IMR-90 (cell line): ENCODE data around the gene BPNT1. TPM values are rescaled to one million over a fixed set of nuclear protein-coding genes. Genes with fewer than 3 reads are reported as not detected.

Experiments used
- ATAC-seq: fragments of 200-7000 bp; cut with Tn5 transposase; 2 replicates; pipeline ENCODE4 v1.9.1; 2020; ENCODE audit warnings: low read depth, mild to moderate bottlenecking, moderate library complexity
- BruUV-seq: library from RNA; stranded (reverse); fragments of 400-500 nt; replicated peaks from 2 replicates; lab custom pipeline; 2021; lab: Mats Ljungman, UMichigan
- CTCF ChIA-PET: fragments of 300-600 bp; formaldehyde crosslinking; extraction: SDS; loops from one replicate; lab custom pipeline; 2021; ENCODE audit warnings: antibody characterized with exemption; lab: Yijun Ruan, JAX
- POLR2A ChIA-PET: fragments of 300-600 bp; sonication (Branson Sonifier 250); formaldehyde crosslinking; loops from one replicate; lab custom pipeline; 2022; ENCODE audit warnings: antibody characterized with exemption; ENCODE audit not compliant: unreplicated experiment; lab: Charles Lee
- DNase-seq: peaks from one replicate; pipeline ENCODE4 v3.0.0; 2013
- H2AFZ ChIP-seq: replicated peaks from 2 replicates; pipeline ENCODE3; 2013; ENCODE audit warnings: low read length, mild to moderate bottlenecking; ENCODE audit not compliant: poor library complexity
- H2AK5ac ChIP-seq: 2 replicates; pipeline ENCODE4 v1.6.1; 2013; ENCODE audit warnings: low read depth, low read length, inconsistent platforms
- H2AK9ac ChIP-seq: replicated peaks from 2 replicates; pipeline ENCODE3; 2013; ENCODE audit warnings: mild to moderate bottlenecking, low read depth, low read length, moderate library complexity; ENCODE audit not compliant: poor library complexity
- H2BK120ac ChIP-seq: 2 replicates; pipeline ENCODE4 v1.6.1; 2013; ENCODE audit warnings: low read depth, low read length, inconsistent platforms
- H2BK15ac ChIP-seq: 3 replicates; pipeline ENCODE4 v1.6.1; 2013; ENCODE audit warnings: low read depth, low read length, inconsistent platforms
- H2BK20ac ChIP-seq: 2 replicates; pipeline ENCODE4 v1.6.1; 2013; ENCODE audit warnings: low read depth, mild to moderate bottlenecking, inconsistent platforms, low read length, moderate library complexity
- H2BK5ac ChIP-seq: 2 replicates; pipeline ENCODE4 v1.6.1; 2013; ENCODE audit warnings: mild to moderate bottlenecking, low read depth, low read length, inconsistent platforms; ENCODE audit not compliant: poor library complexity, severe bottlenecking
- H3K14ac ChIP-seq: replicated peaks from 2 replicates; pipeline ENCODE4 v1.6.1; 2013; ENCODE audit warnings: low read depth, low read length, inconsistent platforms
- H3K18ac ChIP-seq: 2 replicates; pipeline ENCODE4 v1.6.1; 2013; ENCODE audit warnings: low read depth, low read length, control low read depth
- H3K23ac ChIP-seq: 2 replicates; pipeline ENCODE4 v1.6.1; 2013; ENCODE audit warnings: low read depth, low read length, inconsistent platforms
- H3K27ac ChIP-seq: 2 replicates; pipeline ENCODE4 v1.5.1; 2013; ENCODE audit warnings: mild to moderate bottlenecking, control low read depth, low read length; ENCODE audit not compliant: insufficient read depth
- H3K27me3 ChIP-seq: 2 replicates; pipeline ENCODE4 v1.6.1; 2013; ENCODE audit warnings: low read length; ENCODE audit not compliant: control insufficient read depth, insufficient read depth
- H3K36me3 ChIP-seq: 2 replicates; pipeline ENCODE4 v1.6.1; 2013; ENCODE audit warnings: low read length, mixed read lengths; ENCODE audit not compliant: control insufficient read depth, insufficient read depth
- H3K4ac ChIP-seq: 2 replicates; pipeline ENCODE4 v1.6.1; 2013; ENCODE audit warnings: low read depth, low read length, inconsistent platforms
- H3K4me1 ChIP-seq: 2 replicates; pipeline ENCODE4 v1.6.1; 2013; ENCODE audit warnings: low read length, mixed read lengths; ENCODE audit not compliant: control insufficient read depth, insufficient read depth
- H3K4me2 ChIP-seq: 2 replicates; pipeline ENCODE4 v1.6.1; 2013; ENCODE audit warnings: low read depth, mild to moderate bottlenecking, control low read depth, low read length, moderate library complexity
- H3K4me3 ChIP-seq: 2 replicates; pipeline ENCODE4 v1.5.1; 2013; ENCODE audit warnings: low read depth, mild to moderate bottlenecking, control low read depth, low read length, moderate library complexity; ENCODE audit not compliant: insufficient read depth
- H3K56ac ChIP-seq: 2 replicates; pipeline ENCODE4 v1.6.1; 2013; ENCODE audit warnings: low read length, inconsistent platforms; ENCODE audit not compliant: insufficient read depth; ENCODE audit errors: extremely low read depth
- H3K79me1 ChIP-seq, 2 experiments: 2 replicates each; pipeline ENCODE4 v1.6.1; 2013; ENCODE audit warnings: low read length in 2 of 2, inconsistent platforms in 1 of 2, low read depth in 1 of 2
- H3K9ac ChIP-seq: 2 replicates; pipeline ENCODE4 v1.6.1; 2013; ENCODE audit warnings: low read depth, low read length, control low read depth
- H3K9me1 ChIP-seq: 2 replicates; pipeline ENCODE4 v1.6.1; 2013; ENCODE audit warnings: low read length, inconsistent platforms; ENCODE audit not compliant: insufficient read depth
- H3K9me3 ChIP-seq: 2 replicates; pipeline ENCODE4 v1.6.1; 2013; ENCODE audit warnings: low read length; ENCODE audit not compliant: control insufficient read depth, insufficient read depth
- H4K20me1 ChIP-seq: 2 replicates; pipeline ENCODE4 v1.6.1; 2013; ENCODE audit warnings: low read length, inconsistent platforms; ENCODE audit not compliant: insufficient read depth
- H4K5ac ChIP-seq: 2 replicates; pipeline ENCODE4 v1.6.1; 2013; ENCODE audit warnings: mild to moderate bottlenecking, low read depth, low read length, control low read depth
- H4K8ac ChIP-seq, 2 experiments: 2 replicates each; pipeline ENCODE4 v1.6.1; 2013; ENCODE audit warnings: low read depth in 2 of 2, low read length in 2 of 2, control low read depth in 1 of 2, inconsistent platforms in 1 of 2
- H4K91ac ChIP-seq: 2 replicates; pipeline ENCODE4 v1.6.1; 2013; ENCODE audit warnings: low read depth, low read length, inconsistent platforms; ENCODE audit not compliant: insufficient read depth
- FOS ChIP-seq: fragments of 150-350 bp; IDR thresholded peaks from 2 replicates; pipeline ENCODE4 v1.6.1; 2016; ENCODE audit warnings: low read depth, low read length
- MAFK ChIP-seq: IDR thresholded peaks from 2 replicates; pipeline ENCODE4 v1.6.1; 2012; ENCODE audit warnings: low read depth, low read length, improper control_type of control experiment
- MAZ ChIP-seq: IDR thresholded peaks from 2 replicates; pipeline ENCODE4 v1.6.1; 2012; ENCODE audit warnings: low read depth, mild to moderate bottlenecking, low read length, improper control_type of control experiment, moderate library complexity, borderline replicate concordance
- MXI1 ChIP-seq: IDR thresholded peaks from 2 replicates; pipeline ENCODE4 v1.6.1; 2012; ENCODE audit warnings: low read depth, mild to moderate bottlenecking, low read length, moderate library complexity, borderline replicate concordance
- POLR2A ChIP-seq: IDR thresholded peaks from 2 replicates; pipeline ENCODE4 v1.6.1; 2012; ENCODE audit warnings: mild to moderate bottlenecking, low read depth, low read length
- RAD21 ChIP-seq: IDR thresholded peaks from 2 replicates; pipeline ENCODE4 v1.6.1; 2012; ENCODE audit warnings: low read length, improper control_type of control experiment
- SMC3 ChIP-seq: fragments of 150-350 bp; IDR thresholded peaks from 2 replicates; pipeline ENCODE4 v1.6.1; 2016; ENCODE audit warnings: low read depth, mild to moderate bottlenecking, antibody characterized with exemption, low read length, moderate library complexity
- WGBS, 2 experiments: methylation state at CpG; one replicate each; pipeline versions ENCODE4 v1.1.5 to v1.1.7; 2013; ENCODE audit warnings: missing lambda C conversion rate in 2 of 2; ENCODE audit not compliant: insufficient read length in 1 of 2; ENCODE audit errors: extremely low coverage in 2 of 2; 5-methylcytosine and 5-hydroxymethylcytosine counted together
- dilution Hi-C: fragments of 300-500 bp; cut with HindIII; formaldehyde crosslinking; loops from one replicate; pipeline ENCODE4 v1.14.3; 2018; ENCODE audit warnings: low sequenced_read_pairs; ENCODE audit not compliant: unreplicated experiment
- in situ Hi-C: fragments of 300-500 bp; cut with MboI; formaldehyde crosslinking; loops from 3 replicates; pipeline ENCODE4 v1.14.3; 2019; ENCODE audit warnings: low sequenced_read_pairs, inconsistent platforms, mixed read lengths
- intact Hi-C: fragments of 100-400 bp; cut with micrococcal nuclease; formaldehyde crosslinking; loops from 2 replicates; pipeline ENCODE4 v1.10.0; 2022
- polyA plus RNA-seq, 3 experiments: library from polyadenylated mRNA; depleted of rRNA; stranded (reverse); fragments of >200 nt; gene quantifications; 2 replicates each; pipeline ENCODE4 v1.2.3, GENCODE V29; 2012; ENCODE audit warnings: low replicate concordance in 1 of 3
- total RNA-seq: library from RNA; depleted of rRNA; stranded (reverse); fragments of >200 nt; gene quantifications from 2 replicates; pipeline ENCODE4 v1.2.3, GENCODE V29; 2012
- TF ChIP-seq, protein P1 (sequence below): fragments of 150-350 bp; IDR thresholded peaks from 2 replicates; pipeline ENCODE4 v1.6.1; 2016; ENCODE audit warnings: low read depth, mild to moderate bottlenecking, low read length, moderate library complexity, borderline replicate concordance

Gene BPNT1
- total and polyA plus RNA-seq, 2 of the 4 experiments (the other 2 are of a cell fraction): 31.7 to 38.2 TPM

DNA sequence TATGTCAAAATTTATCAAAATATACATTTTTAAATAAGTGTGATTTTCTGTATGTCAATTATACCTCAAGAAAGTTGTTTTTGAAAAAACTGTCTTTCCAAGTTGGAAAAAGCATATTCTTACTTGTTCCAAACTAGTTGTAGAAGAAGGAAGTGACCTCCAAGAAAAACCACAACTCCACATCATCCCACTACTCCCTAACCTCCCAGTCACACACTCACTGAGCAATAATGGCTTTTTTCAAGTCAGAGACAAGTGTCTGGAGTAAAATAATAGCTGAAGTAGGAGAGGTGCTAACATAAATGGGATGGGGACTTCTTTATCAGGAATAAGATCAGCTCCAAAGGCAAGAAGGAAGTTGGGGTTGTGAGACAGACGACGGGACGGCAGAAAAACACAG is 56.7 kb downstream of the BPNT1 start:
- H4K91ac ChIP-seq: no peak overlapping the region
- H3K36me3 ChIP-seq: peaks cover 21% of the 10 kb centered on the region
- H2BK20ac ChIP-seq: no peak overlapping the region
- peaks cover 6 to 32% of the 10 kb centered on the region in 2 experiments; a peak in 3 of 4 replicates for H3K79me1 ChIP-seq
- CTCF ChIA-PET: interaction anchor here (0.6 kb wide), 1 partner anchor 8 kb away, joined by 4 read pairs; no protein-coding TSS in a partner anchor
- no peak overlapping the region for H2BK5ac ChIP-seq
- TF ChIP-seq FOS: no peak
- no peak for TF ChIP-seq POLR2A
- no peak for TF ChIP-seq MAFK
- no peak for TF ChIP-seq MAZ
- no peak for TF ChIP-seq SMC3
- no peak for TF ChIP-seq MXI1
- TF ChIP-seq, protein P1, sequence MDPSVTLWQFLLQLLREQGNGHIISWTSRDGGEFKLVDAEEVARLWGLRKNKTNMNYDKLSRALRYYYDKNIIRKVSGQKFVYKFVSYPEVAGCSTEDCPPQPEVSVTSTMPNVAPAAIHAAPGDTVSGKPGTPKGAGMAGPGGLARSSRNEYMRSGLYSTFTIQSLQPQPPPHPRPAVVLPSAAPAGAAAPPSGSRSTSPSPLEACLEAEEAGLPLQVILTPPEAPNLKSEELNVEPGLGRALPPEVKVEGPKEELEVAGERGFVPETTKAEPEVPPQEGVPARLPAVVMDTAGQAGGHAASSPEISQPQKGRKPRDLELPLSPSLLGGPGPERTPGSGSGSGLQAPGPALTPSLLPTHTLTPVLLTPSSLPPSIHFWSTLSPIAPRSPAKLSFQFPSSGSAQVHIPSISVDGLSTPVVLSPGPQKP: no peak
- no peak for TF ChIP-seq RAD21
- H4K20me1 ChIP-seq: peaks cover 21% of the 10 kb centered on the region
- no peak overlapping the region for H3K23ac ChIP-seq
- H3K4me2 ChIP-seq: no peak overlapping the region
- H2AK5ac ChIP-seq: no peak overlapping the region
- no peaks in the 10 kb centered on the region for H3K4me1 ChIP-seq
- H3K14ac ChIP-seq: no peak overlapping the region
- no peaks in the 10 kb centered on the region for H3K27me3 ChIP-seq
- H2AK9ac ChIP-seq: no peak overlapping the region
- no peak overlapping the region for H4K8ac ChIP-seq
- no peak overlapping the region for H3K18ac ChIP-seq
- POLR2A ChIA-PET: interaction anchor here (0.7 kb wide), 1 partner anchor 71 kb away, joined by 8 read pairs; no protein-coding TSS in a partner anchor
- in situ Hi-C loops: no loop called here
- no peaks in the 10 kb centered on the region for H3K9me3 ChIP-seq
- intact Hi-C loops: no loop called here
- H3K4me3 ChIP-seq: no peak overlapping the region
- no peak overlapping the region for H3K27ac ChIP-seq
- no peak overlapping the region for H3K56ac ChIP-seq
- H3K4ac ChIP-seq: no peak overlapping the region
- H3K9me1 ChIP-seq: no peaks in the 10 kb centered on the region; the same call in 1 of the 2 replicates
- no peak overlapping the region for H3K9ac ChIP-seq
- H2BK120ac ChIP-seq: no peak overlapping the region
- no peak overlapping the region for H2AFZ ChIP-seq
- no peak overlapping the region for H4K5ac ChIP-seq
- ATAC-seq (no peak), DNase-seq (no peak)
- no TSS peak for BruUV-seq
- no peak overlapping the region for H2BK15ac ChIP-seq
- dilution Hi-C loops: no loop called here
- WGBS, 2 experiments: no CpG with 5 or more reads among the region's 3 CpGs
